GM04504 (cell line): ENCODE results near the gene EGFL7.

ENCODE experiments used
- DNase-seq: peaks from one replicate; pipeline ENCODE4 v3.0.0-alpha.2; 2012; ENCODE audit warnings: low read depth

The EGFL7 gene

DNA sequence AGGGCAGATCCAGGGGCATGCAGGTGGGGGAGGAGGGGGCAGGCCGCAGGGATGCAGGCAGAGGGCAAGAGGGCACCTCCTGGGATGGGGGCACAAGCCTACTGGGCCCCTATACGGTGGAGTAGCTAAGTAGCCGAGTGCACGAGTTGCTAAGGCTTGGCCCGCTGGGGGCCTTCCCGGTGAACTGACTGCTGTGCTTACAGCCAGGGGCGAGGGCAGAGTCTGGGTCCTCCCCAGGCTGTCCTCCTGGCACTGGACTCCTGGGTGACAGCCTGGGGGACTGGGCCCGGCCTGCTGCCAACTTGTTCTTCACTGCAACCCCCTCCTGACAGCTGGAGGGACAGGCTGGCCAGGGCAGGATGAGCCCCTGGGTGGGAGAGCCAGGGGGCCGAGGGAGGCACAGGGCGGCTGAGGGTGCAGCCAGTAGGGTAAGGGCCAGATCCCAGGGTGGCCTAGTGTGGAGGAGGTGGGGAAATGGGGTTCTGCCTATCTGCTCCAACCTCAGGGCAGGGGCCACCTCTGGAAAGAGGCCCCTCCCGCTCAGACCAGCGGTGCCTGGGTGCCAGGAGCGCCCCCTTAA, 1.7 kb upstream of the EGFL7 start:
- no peak for DNase-seq

DNA sequence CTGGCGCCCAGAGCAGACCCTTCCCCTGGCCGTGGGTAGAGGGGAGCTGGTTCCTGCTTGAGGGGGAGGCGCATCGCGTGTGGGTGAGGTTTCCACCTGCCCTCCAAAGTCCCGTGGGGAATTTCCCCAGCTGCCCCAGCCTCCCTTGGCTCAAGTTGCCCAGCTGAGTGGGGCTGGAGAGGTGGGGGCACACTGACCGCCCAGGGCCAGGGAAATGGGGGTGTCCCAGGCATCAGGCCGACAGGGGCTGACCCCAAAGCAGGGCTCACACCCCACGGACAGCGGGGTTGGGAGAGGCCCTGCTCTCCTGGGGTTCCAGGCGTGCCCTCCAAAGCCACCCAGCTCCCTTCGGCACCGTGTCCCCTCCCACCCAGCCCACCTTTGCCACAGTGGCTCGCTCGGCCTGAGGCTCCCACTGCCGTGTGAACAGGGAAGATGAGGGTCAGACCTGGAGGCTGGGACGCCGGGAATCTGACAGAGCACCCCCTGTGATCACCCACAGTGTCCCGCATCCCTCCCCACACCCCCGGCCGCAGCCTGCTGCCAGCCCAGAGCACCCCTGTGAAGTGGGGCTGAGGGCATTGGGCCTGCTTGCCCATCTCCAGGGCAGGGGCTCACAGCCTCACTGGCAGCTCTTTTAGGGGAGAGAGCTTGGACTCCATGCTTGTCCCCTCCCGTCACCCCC, 933 bp upstream of the EGFL7 start:
- DNase-seq: no peak

DNA sequence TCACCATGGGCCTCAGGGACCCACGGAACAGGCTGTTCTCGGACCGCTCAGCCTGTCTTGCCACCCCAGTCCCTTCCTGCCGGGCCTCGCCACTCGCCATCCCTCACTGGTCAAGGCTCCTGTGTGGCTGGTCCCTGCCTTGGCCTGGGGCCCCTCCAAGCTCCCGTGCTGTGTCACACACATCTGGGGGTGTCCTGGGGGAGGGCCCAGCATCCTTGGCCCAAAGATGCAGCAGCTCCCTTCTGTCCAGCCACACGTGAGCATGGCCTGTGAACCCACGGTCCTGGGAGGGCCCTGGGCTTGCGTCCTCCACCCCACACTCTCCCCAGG, 425 bp upstream of the EGFL7 start:
- no peak for DNase-seq

DNA sequence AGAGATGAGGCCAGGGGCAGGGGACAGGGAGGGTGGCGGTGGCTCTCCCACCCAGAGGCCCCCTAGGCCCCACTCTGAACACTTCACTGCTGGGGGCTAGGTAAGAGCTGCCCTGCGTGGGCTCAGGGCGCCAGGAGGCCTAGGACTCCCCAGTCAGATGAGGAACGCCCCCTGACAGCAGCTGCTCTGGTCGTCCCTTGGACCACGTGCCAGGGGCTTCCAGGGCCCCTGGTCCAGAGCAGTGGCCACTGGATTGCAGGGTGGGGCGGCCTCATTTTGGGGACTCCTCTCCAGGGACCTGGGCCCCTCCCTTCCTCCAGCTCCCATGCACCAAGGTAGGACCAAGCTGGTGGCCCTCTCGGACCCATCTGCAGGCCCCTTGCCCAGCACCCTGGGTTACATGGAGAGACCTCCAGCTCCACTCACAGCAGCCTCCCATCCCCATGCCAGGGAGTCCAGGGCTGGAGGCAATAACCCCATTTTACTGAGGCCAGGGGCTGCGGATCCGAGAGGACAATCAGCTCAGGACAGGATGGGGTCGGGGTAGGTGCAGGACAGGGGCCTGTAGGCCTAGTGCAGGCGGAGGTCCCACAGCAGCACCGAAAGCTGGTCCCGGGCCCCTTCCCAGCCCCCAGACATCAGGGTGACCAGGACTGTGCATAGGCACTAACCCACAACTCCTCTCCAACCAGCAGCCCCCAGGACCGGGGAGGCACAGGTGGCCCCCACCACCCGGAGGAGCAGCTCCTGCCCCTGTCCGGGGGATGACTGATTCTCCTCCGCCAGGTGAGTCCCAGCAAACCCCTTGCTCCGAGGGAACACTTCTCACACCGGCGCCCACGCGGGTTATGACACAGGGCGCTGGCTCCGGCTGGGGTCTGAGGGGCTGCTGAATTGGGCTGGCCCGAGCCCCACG, 1.5 kb downstream of the EGFL7 start:
- no peak for DNase-seq

DNA sequence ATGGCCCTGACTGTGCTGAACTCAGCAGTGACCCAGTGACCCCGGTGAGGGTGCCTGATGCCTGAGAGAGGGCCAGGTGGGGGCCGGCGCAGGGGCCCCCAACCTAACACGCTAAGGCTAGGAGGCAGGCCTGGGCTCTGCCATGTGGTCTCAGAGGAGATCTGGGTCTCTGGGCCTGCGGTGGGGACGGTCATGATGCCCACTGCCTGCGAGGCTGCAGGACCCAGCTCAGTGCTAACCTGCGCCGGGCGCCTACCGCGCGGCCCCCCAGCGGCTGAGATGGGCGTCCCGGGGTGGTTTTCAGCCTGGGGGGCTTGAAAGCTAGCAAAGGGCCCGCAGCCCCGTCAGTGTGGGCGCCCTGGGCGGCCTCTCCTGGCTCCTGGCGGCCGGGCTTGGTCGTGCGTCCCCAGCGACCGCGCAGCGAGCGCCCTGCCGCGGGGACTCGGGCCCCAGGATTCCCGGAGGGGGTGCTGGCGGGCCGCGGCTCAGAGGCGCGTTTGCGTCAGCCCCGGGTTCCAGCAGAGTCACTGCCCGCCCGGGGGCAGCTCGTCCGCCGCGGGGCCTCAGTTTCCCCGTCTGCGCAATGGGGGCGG, 2.5 kb downstream of the EGFL7 start:
- DNase-seq: no peak

DNA sequence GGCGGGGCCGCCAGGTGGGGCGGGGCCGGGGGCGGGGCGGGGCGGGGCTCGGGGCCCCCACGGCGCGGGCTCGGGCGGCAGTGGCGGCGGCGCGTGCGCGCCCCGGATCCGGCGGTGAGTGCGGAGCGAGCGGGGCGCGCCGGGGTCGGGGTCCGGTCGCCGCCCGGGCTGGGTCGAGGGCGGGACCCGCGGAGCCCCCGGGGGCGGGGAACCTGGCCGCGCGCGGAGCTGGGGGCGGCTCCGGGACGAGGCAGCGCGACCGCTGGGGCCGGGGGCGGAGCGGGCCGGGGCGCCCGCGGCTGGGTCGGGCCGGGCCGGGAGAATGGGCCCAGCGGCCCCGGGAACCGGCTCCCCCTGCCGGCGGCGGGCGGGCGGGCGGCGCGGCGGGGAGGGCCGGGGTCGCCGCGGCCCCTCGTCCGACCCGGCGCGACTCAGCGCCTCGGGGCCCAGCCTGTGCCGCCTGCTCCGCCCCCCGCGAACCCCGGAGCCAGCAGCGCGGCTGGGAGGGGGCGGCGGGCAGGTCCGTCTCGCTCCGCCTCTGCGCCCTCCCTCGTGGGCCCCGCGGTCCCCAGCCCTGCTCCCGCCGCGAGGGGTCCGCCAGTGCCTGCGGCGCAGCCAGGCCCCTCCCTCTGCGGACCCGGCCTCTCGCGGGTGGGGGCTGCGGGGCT, 3.1 kb downstream of the EGFL7 start:
- DNase-seq: no peak

DNA sequence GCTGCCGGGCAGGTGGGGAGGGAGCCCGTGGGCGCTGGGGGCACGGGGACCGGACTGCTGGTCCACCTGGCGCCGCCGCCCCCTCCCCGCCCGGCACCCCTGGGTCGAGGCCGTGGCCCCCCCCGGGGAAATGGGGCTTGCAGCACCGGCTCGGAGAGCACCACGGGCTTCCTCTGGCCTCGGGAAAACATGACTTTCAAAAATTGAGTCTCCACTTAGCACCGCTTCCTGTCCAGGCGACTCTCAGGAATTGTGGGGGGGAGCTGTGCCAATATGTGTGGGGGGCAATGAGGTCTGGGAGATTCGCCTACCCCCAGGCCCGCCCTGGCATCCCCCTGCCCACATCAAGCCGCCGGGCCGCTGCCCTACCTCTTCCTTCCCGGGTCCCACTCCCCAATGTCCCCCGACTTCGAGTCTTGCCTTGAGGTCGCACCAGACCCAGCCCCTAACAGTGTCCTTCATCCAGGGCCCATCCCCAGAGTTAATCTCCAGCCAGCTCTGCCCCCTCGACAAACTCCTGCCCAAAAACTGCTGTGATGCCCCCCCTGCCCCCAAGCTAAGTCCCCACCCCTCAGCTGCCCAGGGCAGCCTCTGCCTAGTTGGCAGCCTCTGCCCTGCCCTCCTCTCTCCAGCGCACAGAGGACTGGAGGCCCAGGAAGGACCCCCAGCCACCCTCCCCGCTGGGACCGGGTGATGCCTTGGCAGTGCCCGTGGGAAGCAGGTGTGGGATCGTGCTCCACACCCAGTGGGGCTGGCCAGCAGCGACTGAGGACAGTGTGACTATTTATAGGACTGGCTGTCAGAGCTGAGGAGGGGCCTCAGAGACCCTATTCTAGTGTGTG, 3.9 kb downstream of the EGFL7 start:
- no peak for DNase-seq

DNA sequence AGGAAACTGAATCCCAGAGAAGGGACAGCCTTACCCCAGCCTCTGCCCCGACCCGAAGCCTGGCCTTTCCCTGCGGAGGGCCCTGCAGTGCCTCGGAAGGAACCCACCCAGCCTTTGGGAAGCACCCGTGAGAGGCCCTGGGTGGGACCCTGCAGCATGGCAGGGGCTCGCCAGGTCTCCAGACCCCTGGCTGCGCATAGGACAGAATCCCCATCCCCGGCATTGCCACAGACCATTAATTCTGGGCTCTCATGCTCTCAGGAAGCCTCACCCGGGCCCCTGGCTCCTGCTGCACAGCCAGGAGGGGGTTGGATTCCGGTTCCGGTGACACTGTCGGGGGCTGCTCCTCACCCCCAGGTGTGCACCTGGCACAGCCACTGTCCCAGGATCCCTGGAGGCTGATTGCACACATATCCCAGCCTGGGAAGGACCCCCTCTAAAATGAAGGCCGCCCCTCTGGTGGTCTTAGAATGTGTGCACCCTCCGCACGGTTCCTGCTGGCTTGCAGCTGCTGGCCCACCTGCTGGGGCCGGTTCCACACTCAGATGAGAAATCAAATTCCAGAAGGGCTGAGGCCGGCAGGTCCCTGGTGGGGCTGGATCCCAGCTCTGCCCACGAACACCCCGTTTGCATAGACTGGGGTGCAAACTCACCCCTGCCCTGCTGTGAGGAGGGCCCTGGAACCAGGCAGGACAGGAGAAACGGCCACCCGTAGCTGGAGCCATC, 4.7 kb downstream of the EGFL7 start:
- no peak for DNase-seq

DNA sequence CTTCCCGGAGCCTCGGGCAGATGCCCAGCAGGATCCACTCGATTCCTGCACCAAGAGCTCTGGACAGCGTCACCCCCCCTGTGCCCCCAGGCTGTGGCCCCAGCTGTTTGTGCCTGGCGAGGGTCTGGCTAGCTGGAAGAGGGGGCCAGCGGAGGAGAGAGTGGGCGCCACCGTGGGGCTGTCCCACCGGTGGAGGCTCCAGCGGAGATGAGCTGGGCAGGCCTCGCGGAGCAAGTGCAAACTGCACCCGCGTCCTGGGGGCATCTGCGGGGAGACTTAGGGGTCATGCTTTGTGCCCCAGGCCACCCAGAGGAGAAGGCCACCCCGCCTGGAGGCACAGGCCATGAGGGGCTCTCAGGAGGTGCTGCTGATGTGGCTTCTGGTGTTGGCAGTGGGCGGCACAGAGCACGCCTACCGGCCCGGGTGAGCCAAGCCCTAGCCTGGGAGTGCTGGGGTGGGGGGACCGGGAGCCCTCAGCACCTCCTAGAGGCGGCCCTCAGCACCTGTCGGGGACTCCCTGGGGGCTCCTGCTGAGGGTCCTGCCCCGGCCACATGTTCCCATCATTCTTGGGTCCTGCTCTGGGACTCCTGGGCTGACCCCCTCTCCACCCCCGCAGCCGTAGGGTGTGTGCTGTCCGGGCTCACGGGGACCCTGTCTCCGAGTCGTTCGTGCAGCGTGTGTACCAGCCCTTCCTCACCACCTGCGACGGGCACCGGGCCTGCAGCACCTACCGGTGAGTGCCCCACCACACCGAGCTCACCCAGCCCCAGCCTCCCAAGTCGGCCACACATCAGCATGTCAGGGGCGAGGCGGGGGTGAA, 5.4 kb downstream of the EGFL7 start:
- DNase-seq: no peak

DNA sequence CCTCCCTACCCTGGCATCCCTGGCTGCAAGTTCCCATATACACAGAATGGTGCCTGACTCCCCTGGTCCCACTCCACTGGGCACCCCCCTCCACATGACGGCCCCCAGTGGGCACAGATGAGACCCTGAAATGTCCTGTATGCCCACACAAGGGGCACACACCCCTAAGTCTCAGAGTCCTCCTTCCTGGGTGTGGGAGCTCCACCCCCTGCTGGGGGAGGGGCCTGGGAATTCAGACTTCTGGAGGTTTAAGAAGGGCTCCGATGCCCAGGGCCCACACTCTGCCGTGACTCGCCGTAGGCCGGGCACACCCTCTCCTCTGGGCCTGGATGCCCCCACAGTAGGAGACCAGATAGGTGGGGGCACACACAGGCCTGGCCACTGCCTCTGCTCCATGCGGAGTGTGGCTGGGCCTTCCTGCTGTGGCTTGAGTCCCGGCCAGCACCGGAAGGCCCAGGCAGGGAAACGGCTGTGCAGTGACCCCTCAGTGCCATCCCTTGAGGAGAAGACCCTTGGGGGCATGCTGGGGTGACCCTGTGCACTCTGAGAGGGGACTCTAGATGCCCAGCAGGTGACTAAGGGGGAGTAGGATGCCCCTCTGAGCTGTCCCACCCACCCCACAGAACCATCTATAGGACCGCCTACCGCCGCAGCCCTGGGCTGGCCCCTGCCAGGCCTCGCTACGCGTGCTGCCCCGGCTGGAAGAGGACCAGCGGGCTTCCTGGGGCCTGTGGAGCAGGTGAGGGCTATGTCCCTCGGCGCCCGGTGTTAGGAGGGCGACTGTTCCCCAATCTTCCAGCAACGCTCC, 6.5 kb downstream of the EGFL7 start:
- no peak for DNase-seq

DNA sequence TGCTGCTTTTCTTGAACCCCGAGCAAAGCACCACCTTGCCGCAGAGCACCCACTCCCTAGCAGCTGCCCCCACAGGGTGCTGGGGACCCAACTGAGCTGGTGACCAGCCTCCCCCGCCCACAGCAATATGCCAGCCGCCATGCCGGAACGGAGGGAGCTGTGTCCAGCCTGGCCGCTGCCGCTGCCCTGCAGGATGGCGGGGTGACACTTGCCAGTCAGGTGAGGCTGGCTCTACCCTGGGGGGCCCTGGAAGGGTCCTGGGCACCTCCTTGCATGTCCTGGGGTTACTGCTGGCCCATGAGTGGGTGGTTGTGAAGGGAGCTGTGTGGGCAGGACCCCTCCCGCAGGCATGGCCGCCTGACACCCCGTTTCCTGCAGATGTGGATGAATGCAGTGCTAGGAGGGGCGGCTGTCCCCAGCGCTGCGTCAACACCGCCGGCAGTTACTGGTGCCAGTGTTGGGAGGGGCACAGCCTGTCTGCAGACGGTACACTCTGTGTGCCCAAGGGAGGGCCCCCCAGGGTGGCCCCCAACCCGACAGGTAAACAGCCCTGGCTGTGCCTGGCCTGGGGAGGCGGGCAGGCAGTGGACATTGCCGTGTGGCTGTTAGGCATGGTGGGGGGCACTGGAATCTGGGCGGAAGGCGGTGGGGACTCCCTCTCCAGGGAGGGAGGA, 7.2 kb downstream of the EGFL7 start:
- no peak for DNase-seq

DNA sequence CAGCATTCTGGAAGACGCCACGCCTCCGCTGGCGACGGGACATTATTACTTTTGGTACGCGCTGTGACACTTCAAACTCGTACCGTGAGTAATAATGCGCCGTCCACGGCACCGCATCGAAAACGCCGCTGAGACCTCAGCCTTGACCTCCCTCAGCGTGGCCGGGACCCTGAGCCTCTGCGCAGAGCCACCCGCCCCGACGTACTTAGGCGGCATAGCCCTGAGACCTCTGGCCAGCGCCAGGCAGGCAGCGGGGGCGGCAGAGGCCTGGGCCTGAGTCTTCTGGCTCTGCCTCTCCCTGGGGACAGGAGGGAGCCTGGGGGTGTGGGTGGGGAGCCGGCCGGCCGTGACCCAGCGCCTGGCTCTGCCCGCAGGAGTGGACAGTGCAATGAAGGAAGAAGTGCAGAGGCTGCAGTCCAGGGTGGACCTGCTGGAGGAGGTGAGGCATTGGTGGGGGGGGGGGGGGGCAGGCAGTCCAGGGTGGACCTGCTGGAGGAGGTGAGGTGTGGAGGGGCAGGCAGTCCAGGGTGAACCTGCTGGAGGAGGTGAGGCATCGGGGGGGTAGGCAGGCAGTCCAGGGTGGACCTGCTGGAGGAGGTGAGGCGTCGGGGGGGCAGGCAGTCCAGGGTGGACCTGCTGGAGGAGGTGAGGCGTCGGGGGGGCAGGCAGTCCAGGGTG, 8.0 kb downstream of the EGFL7 start:
- no peak for DNase-seq

DNA sequence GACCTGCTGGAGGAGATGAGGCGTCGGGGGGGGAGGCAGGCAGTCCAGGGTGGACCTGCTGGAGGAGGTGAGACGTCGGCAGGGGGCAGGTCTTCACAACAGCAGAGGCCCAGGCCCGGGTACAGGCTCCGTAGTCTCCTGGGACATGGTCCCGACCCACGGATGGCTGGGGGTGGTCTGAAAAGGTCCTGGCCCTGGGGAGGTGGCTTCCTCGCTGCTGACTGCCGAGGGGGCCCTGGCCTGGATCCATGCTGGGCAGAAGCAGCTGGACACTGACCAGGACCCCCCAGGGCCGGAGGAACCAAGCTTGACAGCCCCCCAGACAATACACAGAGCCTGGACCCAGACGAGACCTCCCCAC, 8.5 kb downstream of the EGFL7 start:
- DNase-seq: no peak

DNA sequence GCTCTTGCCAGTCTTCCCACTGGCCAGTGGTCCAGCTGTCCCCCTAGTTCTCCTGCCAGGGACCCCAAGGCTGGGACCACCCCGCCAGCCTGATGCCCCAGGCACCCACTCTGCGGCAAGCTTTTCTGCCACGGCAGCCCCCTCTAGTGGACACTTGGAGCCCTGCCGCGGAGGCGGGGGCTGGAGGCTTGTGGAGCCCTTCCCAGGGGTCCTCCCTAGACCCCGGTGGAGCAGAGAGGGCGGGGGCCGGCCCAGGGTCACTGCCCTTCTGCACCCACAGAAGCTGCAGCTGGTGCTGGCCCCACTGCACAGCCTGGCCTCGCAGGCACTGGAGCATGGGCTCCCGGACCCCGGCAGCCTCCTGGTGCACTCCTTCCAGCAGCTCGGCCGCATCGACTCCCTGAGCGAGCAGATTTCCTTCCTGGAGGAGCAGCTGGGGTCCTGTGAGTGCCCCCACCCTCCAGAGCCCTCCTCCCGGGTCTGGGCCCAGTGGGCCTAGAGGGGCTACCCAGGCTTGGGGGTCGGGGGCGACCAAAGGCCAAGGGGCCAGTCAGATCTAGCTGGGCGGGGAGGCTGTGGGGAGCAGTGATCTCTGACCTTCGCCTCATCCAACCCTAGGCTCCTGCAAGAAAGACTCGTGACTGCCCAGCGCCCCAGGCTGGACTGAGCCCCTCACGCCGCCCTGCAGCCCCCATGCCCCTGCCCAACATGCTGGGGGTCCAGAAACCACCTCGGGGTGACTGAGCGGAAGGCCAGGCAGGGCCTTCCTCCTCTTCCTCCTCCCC, 9.1 kb downstream of the EGFL7 start:
- no peak for DNase-seq

DNA sequence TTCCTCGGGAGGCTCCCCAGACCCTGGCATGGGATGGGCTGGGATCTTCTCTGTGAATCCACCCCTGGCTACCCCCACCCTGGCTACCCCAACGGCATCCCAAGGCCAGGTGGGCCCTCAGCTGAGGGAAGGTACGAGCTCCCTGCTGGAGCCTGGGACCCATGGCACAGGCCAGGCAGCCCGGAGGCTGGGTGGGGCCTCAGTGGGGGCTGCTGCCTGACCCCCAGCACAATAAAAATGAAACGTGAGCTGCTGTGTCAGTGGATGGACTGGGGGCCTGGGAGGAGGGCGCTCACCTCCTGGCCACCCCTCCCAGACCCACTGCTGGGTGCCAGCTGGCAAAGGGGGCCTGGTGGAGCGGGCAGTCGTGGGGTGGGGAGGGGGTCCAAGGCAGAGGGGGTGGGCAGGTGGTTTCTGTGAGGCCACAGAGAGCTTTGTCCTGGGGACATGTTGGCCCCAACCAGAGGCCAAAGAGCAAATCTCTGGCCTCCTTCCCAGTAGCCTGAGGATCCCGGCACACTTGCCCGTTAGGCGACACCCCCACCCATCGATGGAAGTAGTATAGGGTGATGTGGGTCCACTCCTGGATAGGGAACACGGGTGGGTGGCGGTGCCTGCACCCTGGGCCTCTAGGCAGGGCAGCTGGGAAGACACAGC, 9.8 kb downstream of the EGFL7 start:
- DNase-seq: no peak
